GM20000 (cell line): Measurements from ENCODE around the gene RHOC.
A peak's percentile ranks its signal among the peaks of the same experiment; 100 is the strongest.

Experiments
- DNase-seq: peaks from one replicate; pipeline ENCODE4 v3.0.0; 2012; ENCODE audit warnings: low spot score
- CTCF ChIP-seq: IDR thresholded peaks from 2 replicates; pipeline ENCODE4 v1.5.1; 2012; ENCODE audit warnings: mild to moderate bottlenecking, control low read depth; ENCODE audit errors: extremely low read depth, missing control alignments

The RHOC gene

GRCh38 chr1:112710159-112710558 is 3.2 kb upstream of the RHOC start:
- DNase-seq, result no peak
- no peak for TF ChIP-seq CTCF

GRCh38 chr1:112708489-112708888 is 1.6 kb upstream of the RHOC start:
- no peak for TF ChIP-seq CTCF
- DNase-seq, result no peak

GRCh38 chr1:112708002-112708448 is 1.1 kb upstream of the RHOC start:
- no peak for TF ChIP-seq CTCF
- DNase-seq, result no peak

- peak; percentile 89 for DNase-seq
- TF ChIP-seq CTCF, result peak; percentile 94
These were observed 484 bp upstream of the RHOC start for GRCh38 chr1:112707221-112708001.

- TF ChIP-seq CTCF, result no peak
- DNase-seq, result peak; percentile 91
These were observed 1.8 kb downstream of the RHOC start for GRCh38 chr1:112704934-112705627.

- no peak for TF ChIP-seq CTCF
- DNase-seq, result no peak
These were observed 2.5 kb downstream of the RHOC start for GRCh38 chr1:112704391-112704933.

GRCh38 chr1:112703706-112704105 is 3.2 kb downstream of the RHOC start:
- DNase-seq, result no peak
- no peak for TF ChIP-seq CTCF
